HepG2 (cell line): Measurements from ENCODE around the gene CSNK1A1. TPM values are rescaled to one million over a fixed set of nuclear protein-coding genes. Genes with fewer than 3 reads are reported as not detected.
A peak's percentile ranks its signal among the peaks of the same experiment; 100 is the strongest.

ENCODE experiments used
- FOXM1 ChIP-seq: sonication (generic); formaldehyde crosslinking; IDR thresholded peaks from 2 replicates; pipeline ENCODE4 v1.5.0; 2020; ENCODE audit warnings: missing genetic modification reagents
- NFRKB ChIP-seq: fragments of 450-650 bp; IDR thresholded peaks from 2 replicates; pipeline ENCODE4 v1.6.1; 2017
- NR2C2 ChIP-seq: sonication (generic); formaldehyde crosslinking; IDR thresholded peaks from 2 replicates; pipeline ENCODE4 v1.4.0; 2020; ENCODE audit warnings: missing genetic modification reagents, mild to moderate bottlenecking, moderate library complexity, borderline replicate concordance
- TARDBP ChIP-seq: sonication (generic); formaldehyde crosslinking; IDR thresholded peaks from 2 replicates; pipeline ENCODE4 v1.8.0; 2022; ENCODE audit warnings: mild to moderate bottlenecking, missing genetic modification reagents
- TCF12 ChIP-seq, 2 experiments: fragments of 450-650 bp in 1 of 2; sonication (generic) in 1 of 2; formaldehyde crosslinking in 1 of 2; IDR thresholded peaks; 2 replicates each; pipeline versions ENCODE4 v1.6.1 to v1.8.0; 2017 to 2022; ENCODE audit warnings: antibody characterized with exemption in 1 of 2, mild to moderate bottlenecking in 1 of 2, missing genetic modification reagents in 1 of 2, moderate library complexity in 1 of 2
- ZFAT ChIP-seq: sonication (generic); formaldehyde crosslinking; conservative IDR thresholded peaks from 2 replicates; pipeline ENCODE4 v1.8.1; 2023; ENCODE audit warnings: missing genetic modification reagents, inconsistent platforms
- ZFP62 ChIP-seq: sonication (generic); formaldehyde crosslinking; IDR thresholded peaks from 2 replicates; pipeline ENCODE4 v1.4.0; 2020; ENCODE audit warnings: missing genetic modification reagents
- ZNF207 ChIP-seq: fragments of 450-650 bp; IDR thresholded peaks from 2 replicates; pipeline ENCODE4 v1.6.1; 2016; ENCODE audit warnings: antibody characterized with exemption, borderline replicate concordance
- ZNF382 ChIP-seq: sonication (generic); formaldehyde crosslinking; IDR thresholded peaks from 2 replicates; pipeline ENCODE4 v1.5.0; 2020; ENCODE audit warnings: missing genetic modification reagents, mild to moderate bottlenecking, borderline replicate concordance
- ZNF572 ChIP-seq: sonication (generic); formaldehyde crosslinking; IDR thresholded peaks from 2 replicates; pipeline ENCODE4 v1.5.1; 2020; ENCODE audit warnings: mild to moderate bottlenecking, missing genetic modification reagents
- ZNF709 ChIP-seq: sonication (generic); formaldehyde crosslinking; IDR thresholded peaks from 2 replicates; pipeline ENCODE4 v1.5.0; 2020; ENCODE audit warnings: mild to moderate bottlenecking, missing genetic modification reagents
- ZNF83 ChIP-seq: sonication (generic); formaldehyde crosslinking; IDR thresholded peaks from 2 replicates; pipeline ENCODE4 v1.4.0; 2020; ENCODE audit warnings: missing genetic modification reagents, mild to moderate bottlenecking, borderline replicate concordance
- ZNF839 ChIP-seq: sonication (generic); formaldehyde crosslinking; IDR thresholded peaks from 2 replicates; pipeline ENCODE4 v1.4.0; 2020; ENCODE audit warnings: missing genetic modification reagents, mild to moderate bottlenecking, borderline replicate concordance
- polyA plus RNA-seq, 8 experiments: library from polyadenylated mRNA; depleted of rRNA in 3 of 8; stranded (reverse) in 7 of 8; unstranded in 1 of 8; fragments of >200 nt; fragmentation: Illumina TruSeq in 4 of 8; extraction: Trizol in 4 of 8; gene quantifications; 2 replicates each; pipeline versions ENCODE4 v1.2.1 to v1.2.3, GENCODE V29; 2011 to 2016; ENCODE audit warnings: low read depth in 4 of 8, missing spikeins in 1 of 8, mixed read lengths in 1 of 8; ENCODE audit not compliant: insufficient read depth in 1 of 8
- total RNA-seq, 5 experiments: library from RNA; depleted of rRNA; stranded (reverse); fragments of >200 nt; fragmentation: Illumina TruSeq; extraction: Trizol; gene quantifications; 2 replicates each; pipeline ENCODE4 v1.2.3, GENCODE V29; 2016; ENCODE audit warnings: low read depth in 1 of 5
- TF ChIP-seq, protein P1 (sequence below): sonication (generic); IDR thresholded peaks from 2 replicates; pipeline ENCODE4 v1.6.1; 2016; ENCODE audit warnings: low read depth, borderline replicate concordance
- TF ChIP-seq, protein P2 (sequence below): sonication (generic); formaldehyde crosslinking; IDR thresholded peaks from 2 replicates; pipeline ENCODE4; 2020; ENCODE audit warnings: missing genetic modification reagents, mild to moderate bottlenecking, borderline replicate concordance
- TF ChIP-seq, protein P3 (sequence below): sonication (generic); formaldehyde crosslinking; conservative IDR thresholded peaks from 2 replicates; pipeline ENCODE4 v1.8.1; 2023; ENCODE audit warnings: missing genetic modification reagents
- TF ChIP-seq, protein P4 (sequence below): sonication (generic); formaldehyde crosslinking; IDR thresholded peaks from 2 replicates; pipeline ENCODE4 v1.4.0; 2020; ENCODE audit warnings: missing genetic modification reagents, borderline replicate concordance
- TF ChIP-seq, protein P5 (sequence below): sonication (generic); formaldehyde crosslinking; conservative IDR thresholded peaks from 2 replicates; pipeline ENCODE4 v1.5.0; 2020; ENCODE audit warnings: missing genetic modification reagents
- TF ChIP-seq, protein P6 (sequence below): sonication (generic); formaldehyde crosslinking; IDR thresholded peaks from 2 replicates; pipeline ENCODE4 v1.5.0; 2020; ENCODE audit warnings: missing genetic modification reagents

The CSNK1A1 gene
- total and polyA plus RNA-seq, 2 of the 13 experiments (the other 11 are each of a cell fraction or from before 2014, with no cell fraction given) = 89.0 to 149 TPM

DNA sequence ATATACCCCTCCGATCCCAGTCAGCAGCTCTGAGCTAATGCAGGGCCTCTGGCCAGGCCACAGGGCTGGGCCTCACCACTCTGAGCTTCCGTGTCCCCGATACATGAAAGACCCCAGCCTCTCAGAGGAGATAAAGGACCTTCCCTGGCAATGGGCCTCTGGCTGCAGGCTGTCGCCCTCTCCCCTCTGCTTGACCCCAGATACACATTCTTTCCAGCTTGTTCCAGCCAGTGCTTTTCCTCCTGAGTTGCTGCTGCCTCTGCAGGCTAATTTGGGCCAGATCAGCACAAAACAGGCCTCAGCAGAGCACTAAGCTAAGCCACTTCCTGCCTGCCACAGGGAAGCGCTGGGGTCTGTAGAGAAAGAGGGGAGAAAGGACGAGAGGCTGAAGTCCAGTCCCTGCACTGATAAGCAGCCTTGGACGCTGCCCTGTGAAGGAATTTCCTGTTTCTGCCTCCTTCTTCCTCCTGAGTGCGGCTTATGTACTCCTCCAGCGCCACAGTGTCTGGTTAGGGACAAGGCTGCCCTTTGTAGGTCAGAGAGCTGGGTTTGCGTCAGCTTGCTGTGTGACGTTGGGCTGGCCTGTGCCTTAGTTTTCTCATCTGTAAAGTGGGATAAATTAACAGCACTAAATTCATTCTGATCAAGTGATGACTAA lies 99.1 kb downstream of the CSNK1A1 start (continued):
- TF ChIP-seq ZNF709 (CRISPR knock-in tag) = peak; percentile 64; the same call in 1 of the 2 replicates
- TF ChIP-seq ZFP62 = no peak
- peak; percentile 98 for TF ChIP-seq TARDBP
- TF ChIP-seq TCF12 (IDR thresholded peaks at IDR 0.05) = no peak
- no peak for TF ChIP-seq TCF12 (CRISPR knock-in tag; IDR thresholded peaks at IDR 0.05)
- no peak for TF ChIP-seq ZNF382 (CRISPR knock-in tag)
- peak; percentile 80; the same call in 1 of the 2 replicates for TF ChIP-seq ZNF572 (CRISPR knock-in tag)
- no peak for TF ChIP-seq ZNF207
- TF ChIP-seq, protein P1, sequence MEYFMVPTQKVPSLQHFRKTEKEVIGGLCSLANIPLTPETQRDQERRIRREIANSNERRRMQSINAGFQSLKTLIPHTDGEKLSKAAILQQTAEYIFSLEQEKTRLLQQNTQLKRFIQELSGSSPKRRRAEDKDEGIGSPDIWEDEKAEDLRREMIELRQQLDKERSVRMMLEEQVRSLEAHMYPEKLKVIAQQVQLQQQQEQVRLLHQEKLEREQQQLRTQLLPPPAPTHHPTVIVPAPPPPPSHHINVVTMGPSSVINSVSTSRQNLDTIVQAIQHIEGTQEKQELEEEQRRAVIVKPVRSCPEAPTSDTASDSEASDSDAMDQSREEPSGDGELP = peak; percentile 44; the same call in 1 of the 2 replicates
- peak; percentile 34; the same call in 1 of the 2 replicates for TF ChIP-seq NR2C2 (CRISPR knock-in tag)
- TF ChIP-seq, protein P2, sequence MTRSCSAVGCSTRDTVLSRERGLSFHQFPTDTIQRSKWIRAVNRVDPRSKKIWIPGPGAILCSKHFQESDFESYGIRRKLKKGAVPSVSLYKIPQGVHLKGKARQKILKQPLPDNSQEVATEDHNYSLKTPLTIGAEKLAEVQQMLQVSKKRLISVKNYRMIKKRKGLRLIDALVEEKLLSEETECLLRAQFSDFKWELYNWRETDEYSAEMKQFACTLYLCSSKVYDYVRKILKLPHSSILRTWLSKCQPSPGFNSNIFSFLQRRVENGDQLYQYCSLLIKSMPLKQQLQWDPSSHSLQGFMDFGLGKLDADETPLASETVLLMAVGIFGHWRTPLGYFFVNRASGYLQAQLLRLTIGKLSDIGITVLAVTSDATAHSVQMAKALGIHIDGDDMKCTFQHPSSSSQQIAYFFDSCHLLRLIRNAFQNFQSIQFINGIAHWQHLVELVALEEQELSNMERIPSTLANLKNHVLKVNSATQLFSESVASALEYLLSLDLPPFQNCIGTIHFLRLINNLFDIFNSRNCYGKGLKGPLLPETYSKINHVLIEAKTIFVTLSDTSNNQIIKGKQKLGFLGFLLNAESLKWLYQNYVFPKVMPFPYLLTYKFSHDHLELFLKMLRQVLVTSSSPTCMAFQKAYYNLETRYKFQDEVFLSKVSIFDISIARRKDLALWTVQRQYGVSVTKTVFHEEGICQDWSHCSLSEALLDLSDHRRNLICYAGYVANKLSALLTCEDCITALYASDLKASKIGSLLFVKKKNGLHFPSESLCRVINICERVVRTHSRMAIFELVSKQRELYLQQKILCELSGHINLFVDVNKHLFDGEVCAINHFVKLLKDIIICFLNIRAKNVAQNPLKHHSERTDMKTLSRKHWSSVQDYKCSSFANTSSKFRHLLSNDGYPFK (CRISPR knock-in tag) = peak; percentile 61; the same call in 1 of the 2 replicates
- TF ChIP-seq ZNF839 (CRISPR knock-in tag) = no peak
- TF ChIP-seq, protein P3, sequence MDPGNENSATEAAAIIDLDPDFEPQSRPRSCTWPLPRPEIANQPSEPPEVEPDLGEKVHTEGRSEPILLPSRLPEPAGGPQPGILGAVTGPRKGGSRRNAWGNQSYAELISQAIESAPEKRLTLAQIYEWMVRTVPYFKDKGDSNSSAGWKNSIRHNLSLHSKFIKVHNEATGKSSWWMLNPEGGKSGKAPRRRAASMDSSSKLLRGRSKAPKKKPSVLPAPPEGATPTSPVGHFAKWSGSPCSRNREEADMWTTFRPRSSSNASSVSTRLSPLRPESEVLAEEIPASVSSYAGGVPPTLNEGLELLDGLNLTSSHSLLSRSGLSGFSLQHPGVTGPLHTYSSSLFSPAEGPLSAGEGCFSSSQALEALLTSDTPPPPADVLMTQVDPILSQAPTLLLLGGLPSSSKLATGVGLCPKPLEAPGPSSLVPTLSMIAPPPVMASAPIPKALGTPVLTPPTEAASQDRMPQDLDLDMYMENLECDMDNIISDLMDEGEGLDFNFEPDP (CRISPR knock-in tag) = no peak
- TF ChIP-seq ZFAT (CRISPR knock-in tag) = no peak
- no peak for TF ChIP-seq FOXM1
- TF ChIP-seq, protein P4, sequence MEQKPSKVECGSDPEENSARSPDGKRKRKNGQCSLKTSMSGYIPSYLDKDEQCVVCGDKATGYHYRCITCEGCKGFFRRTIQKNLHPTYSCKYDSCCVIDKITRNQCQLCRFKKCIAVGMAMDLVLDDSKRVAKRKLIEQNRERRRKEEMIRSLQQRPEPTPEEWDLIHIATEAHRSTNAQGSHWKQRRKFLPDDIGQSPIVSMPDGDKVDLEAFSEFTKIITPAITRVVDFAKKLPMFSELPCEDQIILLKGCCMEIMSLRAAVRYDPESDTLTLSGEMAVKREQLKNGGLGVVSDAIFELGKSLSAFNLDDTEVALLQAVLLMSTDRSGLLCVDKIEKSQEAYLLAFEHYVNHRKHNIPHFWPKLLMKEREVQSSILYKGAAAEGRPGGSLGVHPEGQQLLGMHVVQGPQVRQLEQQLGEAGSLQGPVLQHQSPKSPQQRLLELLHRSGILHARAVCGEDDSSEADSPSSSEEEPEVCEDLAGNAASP = peak; percentile 41; the same call in 1 of the 2 replicates
- no peak for TF ChIP-seq ZNF83 (CRISPR knock-in tag)
- TF ChIP-seq, protein P5, sequence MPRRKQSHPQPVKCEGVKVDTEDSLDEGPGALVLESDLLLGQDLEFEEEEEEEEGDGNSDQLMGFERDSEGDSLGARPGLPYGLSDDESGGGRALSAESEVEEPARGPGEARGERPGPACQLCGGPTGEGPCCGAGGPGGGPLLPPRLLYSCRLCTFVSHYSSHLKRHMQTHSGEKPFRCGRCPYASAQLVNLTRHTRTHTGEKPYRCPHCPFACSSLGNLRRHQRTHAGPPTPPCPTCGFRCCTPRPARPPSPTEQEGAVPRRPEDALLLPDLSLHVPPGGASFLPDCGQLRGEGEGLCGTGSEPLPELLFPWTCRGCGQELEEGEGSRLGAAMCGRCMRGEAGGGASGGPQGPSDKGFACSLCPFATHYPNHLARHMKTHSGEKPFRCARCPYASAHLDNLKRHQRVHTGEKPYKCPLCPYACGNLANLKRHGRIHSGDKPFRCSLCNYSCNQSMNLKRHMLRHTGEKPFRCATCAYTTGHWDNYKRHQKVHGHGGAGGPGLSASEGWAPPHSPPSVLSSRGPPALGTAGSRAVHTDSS (CRISPR knock-in tag) = 0 out of 2 replicates have a peak, but pooled peaks have one; percentile 22
- TF ChIP-seq NFRKB = no peak
- TF ChIP-seq, protein P6, sequence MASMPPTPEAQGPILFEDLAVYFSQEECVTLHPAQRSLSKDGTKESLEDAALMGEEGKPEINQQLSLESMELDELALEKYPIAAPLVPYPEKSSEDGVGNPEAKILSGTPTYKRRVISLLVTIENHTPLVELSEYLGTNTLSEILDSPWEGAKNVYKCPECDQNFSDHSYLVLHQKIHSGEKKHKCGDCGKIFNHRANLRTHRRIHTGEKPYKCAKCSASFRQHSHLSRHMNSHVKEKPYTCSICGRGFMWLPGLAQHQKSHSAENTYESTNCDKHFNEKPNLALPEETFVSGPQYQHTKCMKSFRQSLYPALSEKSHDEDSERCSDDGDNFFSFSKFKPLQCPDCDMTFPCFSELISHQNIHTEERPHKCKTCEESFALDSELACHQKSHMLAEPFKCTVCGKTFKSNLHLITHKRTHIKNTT (CRISPR knock-in tag) = no peak
